ENCODE data around the gene RPUSD3. TPM values are rescaled to one million over a fixed set of nuclear protein-coding genes. Genes with fewer than 3 reads are reported as not detected.
A peak's percentile ranks its signal among the peaks of the same experiment; 100 is the strongest.
"Not testable (repeated sequence)": the region's sequence is repeated elsewhere in the genome, so short reads cannot be mapped to it uniquely, and the experiment has no call there.

The RPUSD3 gene
- total RNA-seq: 21.1 TPM

- peak; percentile 99 for ATAC-seq
Observed at GRCh38 chr3:9843715-9844438, at the start of gene RPUSD3. RPUSD3 (minus strand) TSS chr3:9844008; CDS start chr3:9843990, 18 bp downstream.

GRCh38 chr3:9891072-9891622, 47.3 kb upstream of the RPUSD3 start:
- DNase-seq (ENCODE audit: low spot score): no peak

More at GRCh38 chr3:9843715-9844438, at the start of gene RPUSD3:
- DNase-seq (ENCODE audit: low spot score): peak; percentile 99

GRCh38 chr3:9890249-9891071, 46.7 kb upstream of the RPUSD3 start, which contains the start of gene JAGN1:
JAGN1 (plus strand) TSS chr3:9890610; CDS start chr3:9890723, 113 bp downstream.
- ATAC-seq (peak; percentile 99), DNase-seq (ENCODE audit: low spot score) (peak; percentile 89)

More at GRCh38 chr3:9891072-9891622, 47.3 kb upstream of the RPUSD3 start:
- ATAC-seq: no peak

GRCh38 chr3:9889405-9889804, 45.6 kb upstream of the RPUSD3 start:
- DNase-seq (ENCODE audit: low spot score) (no peak), ATAC-seq (no peak)

- ATAC-seq: no peak
- no peak for DNase-seq (ENCODE audit: low spot score)
Observed at GRCh38 chr3:9888540-9888939, 44.7 kb upstream of the RPUSD3 start.

- no peak for ATAC-seq
- DNase-seq (ENCODE audit: low spot score): no peak
Observed at GRCh38 chr3:9887480-9887879, 43.7 kb upstream of the RPUSD3 start.

GRCh38 chr3:9886328-9886727, 42.5 kb upstream of the RPUSD3 start:
- ATAC-seq: no peak
- DNase-seq (ENCODE audit: low spot score): no peak

- DNase-seq (ENCODE audit: low spot score): no peak
Observed at GRCh38 chr3:9884555-9885165, 40.9 kb upstream of the RPUSD3 start.

GRCh38 chr3:9883706-9884554, 40.1 kb upstream of the RPUSD3 start:
- DNase-seq (ENCODE audit: low spot score) (no peak), ATAC-seq (no peak)

More at GRCh38 chr3:9884555-9885165, 40.9 kb upstream of the RPUSD3 start:
- no peak for ATAC-seq

GRCh38 chr3:9881441-9881840, 37.6 kb upstream of the RPUSD3 start:
- ATAC-seq (no peak), DNase-seq (ENCODE audit: low spot score) (no peak)

- DNase-seq (ENCODE audit: low spot score) (no peak), ATAC-seq (no peak)
Observed at GRCh38 chr3:9879830-9880549, 36.2 kb upstream of the RPUSD3 start, which contains the start of gene CIDEC. CIDEC (minus strand) TSS chr3:9880253; CDS start chr3:9878486, 1,767 bp downstream.

- ATAC-seq: peak; percentile 93
- DNase-seq (ENCODE audit: low spot score): no peak
Observed at GRCh38 chr3:9878700-9879099, 34.9 kb upstream of the RPUSD3 start.

- no peak for DNase-seq (ENCODE audit: low spot score)
- ATAC-seq: no peak
Observed at GRCh38 chr3:9876991-9877390, 33.2 kb upstream of the RPUSD3 start.

- DNase-seq (ENCODE audit: low spot score); ATAC-seq: not testable (repeated sequence)
Observed at GRCh38 chr3:9876255-9876654, 32.4 kb upstream of the RPUSD3 start.

GRCh38 chr3:9875448-9875847, 31.6 kb upstream of the RPUSD3 start:
- ATAC-seq (no peak), DNase-seq (ENCODE audit: low spot score) (no peak)

GRCh38 chr3:9872067-9872466, 28.3 kb upstream of the RPUSD3 start:
- ATAC-seq: not testable (repeated sequence)

GRCh38 chr3:9870978-9871377, 27.2 kb upstream of the RPUSD3 start:
- DNase-seq (ENCODE audit: low spot score) (no peak), ATAC-seq (no peak)

More at GRCh38 chr3:9872067-9872466, 28.3 kb upstream of the RPUSD3 start:
- DNase-seq (ENCODE audit: low spot score): not testable (repeated sequence)

GRCh38 chr3:9869955-9870354, 26.1 kb upstream of the RPUSD3 start:
- ATAC-seq: no peak
- DNase-seq (ENCODE audit: low spot score): no peak

GRCh38 chr3:9867106-9867505, 23.3 kb upstream of the RPUSD3 start:
- DNase-seq (ENCODE audit: low spot score) (no peak), ATAC-seq (no peak)
